ENCODE measurements around the gene KAT2A.

Gene KAT2A

DNA sequence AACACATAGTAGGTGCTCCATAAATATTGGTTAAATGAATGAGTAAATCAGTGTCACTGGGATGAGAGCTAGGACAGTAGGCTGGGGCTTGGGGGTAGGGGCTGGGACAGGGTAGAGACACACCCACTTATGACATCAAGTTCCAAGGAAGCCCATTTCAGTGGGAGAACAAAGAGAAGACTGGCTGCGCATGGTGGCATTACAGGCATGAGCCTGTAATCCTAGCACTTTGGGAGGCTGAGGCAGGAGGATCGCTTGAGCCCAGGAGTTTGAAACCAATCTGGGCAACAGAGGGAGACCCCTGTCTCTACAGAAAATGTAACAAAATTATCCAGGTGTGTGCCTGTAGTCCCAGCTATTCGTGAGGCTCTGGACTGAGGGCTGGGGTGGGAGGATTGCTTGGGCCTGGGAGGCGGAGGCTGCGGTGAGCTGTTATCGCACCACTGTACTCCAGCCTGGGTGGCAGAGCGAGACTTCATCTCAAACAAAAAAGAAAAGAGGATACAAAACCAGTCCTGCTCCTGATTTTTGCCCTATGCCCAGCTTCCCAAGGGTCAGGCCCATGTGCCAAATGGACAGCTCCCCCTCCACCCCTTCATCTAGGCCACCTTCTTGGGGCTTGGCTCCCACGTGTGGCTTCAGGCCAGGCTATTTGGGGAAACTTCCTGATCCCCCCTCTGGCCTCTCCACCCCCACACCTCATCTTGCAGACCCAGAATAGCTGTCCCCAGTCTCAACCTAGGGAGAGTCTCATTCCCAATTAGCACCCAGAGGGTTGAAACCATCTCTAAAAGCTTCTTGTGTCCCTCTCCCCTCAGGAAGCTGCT, 30.0 kb downstream of the KAT2A start:
- no peak for DNase-seq

DNA sequence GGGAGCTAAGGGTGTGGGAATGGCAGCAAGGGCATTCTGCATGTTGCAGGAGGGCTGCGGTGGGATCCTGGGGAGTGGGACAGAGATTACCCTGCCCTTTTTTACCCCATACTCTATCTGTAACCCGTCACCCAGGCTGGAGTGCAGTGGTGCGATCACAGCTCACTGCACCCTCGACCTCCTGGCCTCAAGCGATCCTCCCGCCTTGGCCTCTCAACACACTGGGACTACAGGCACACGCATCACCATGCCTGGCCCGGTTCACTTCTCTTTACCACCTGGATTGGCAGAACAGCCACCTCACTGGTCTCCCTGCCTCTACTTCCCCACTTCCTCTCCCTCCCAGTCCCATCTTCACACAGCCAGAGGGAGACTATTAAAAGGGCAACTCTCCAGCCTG, 32.4 kb downstream of the KAT2A start:
- no peak for DNase-seq

DNA sequence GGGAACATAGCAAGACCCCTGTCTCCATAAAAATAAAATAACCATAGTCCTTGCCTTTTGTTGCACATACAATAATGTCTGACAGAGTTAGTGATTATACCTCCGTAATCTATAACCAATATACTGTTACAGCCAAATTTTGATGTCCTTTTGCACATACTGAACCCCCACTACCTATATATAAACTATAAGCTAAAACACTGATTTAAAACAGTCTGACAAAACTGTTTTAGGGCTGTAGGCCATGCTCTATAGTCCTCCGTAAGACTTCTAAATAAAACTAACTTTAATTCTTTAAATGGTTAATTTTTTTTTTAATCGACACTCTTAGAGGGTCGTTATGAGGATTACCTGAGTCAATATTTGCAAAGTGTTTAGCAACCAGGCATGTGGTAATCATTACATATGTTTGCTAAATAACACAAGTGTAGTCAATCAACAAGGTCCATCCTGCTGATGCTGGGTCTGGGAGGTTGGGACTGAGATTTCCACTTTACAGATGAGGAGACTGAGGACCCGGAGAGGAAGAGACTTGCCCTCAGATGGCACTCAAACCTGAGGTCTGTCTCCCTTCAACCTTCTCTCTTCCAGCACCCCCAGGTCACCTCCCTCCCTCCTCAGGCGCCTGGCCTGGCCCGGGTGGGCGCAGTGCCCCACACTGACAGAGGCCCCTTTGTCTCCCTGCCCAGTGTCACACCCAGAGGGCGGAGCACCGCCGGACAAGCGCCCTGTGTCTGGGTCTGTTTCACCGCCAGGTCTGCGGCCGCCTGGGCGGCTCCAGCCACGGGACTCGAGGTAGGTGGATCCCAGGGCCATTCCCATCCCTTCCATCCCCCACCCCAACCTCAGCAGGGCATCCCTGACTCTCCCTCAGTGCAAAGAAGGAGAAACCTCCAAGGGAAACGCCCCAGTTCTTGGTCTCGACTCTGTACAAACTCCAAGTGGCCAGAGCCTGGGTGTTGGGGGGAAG, 33.1 kb downstream of the KAT2A start:
- no peak for DNase-seq

DNA sequence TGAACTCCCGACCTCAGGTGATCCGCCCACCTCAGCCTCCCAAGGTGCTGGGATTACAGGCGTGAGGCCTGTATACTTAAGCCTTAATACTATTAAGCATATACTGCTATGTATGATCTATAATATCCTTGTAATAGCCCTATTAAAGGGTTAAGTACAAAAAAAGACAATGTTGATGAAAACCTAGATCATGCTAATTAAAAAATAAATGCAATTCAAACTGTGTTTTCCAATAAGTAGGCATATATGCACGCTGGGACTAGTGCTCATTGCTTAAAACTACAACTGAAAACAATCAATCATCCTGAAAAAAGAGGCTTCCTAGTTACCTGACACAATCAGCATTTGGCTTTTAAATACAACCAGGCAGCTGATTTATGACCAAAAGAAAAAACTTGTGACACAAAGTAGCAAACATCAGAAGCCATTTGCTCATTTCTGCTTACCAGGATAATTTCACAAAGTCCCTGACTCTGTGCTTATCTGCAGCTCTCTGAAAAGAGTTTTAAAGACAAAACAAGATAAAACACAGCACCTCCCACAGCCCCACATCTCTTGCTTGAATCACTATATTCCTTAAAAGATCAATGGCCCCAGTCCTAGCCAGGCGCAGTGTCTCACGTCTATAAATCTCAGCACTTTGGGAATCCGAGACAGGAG, 34.0 kb downstream of the KAT2A start:
- no peak for DNase-seq

DNA sequence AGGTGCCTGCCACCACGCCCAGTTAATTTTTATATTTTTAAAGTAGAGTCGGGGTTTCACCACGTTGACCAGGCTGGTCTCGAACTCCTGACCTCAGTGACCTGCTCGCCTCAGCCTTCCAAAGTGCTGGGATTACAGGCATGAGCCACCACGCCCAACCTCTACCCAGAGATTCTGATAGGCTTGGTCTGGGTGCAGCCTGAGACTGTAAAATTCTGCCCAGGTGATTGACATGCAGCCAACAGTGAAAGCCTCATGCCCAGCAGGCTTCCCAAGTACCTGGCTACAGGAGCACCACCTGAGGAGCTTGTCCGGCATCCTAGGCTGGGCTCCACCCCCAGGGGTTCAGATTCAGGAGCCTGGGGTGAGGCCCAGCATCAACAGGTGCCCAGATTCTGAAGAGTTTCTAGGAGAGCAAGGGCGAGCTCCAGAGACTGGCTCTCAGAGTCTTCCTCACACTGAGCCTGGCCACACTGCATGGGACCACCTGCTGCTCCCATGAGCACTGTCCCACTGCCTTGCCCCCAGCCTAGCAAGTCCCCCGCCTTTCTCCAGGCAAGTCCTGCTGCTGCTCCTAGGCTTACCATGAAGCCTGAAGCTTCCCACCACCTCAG, 39.5 kb downstream of the KAT2A start:
- DNase-seq, result no peak

DNA sequence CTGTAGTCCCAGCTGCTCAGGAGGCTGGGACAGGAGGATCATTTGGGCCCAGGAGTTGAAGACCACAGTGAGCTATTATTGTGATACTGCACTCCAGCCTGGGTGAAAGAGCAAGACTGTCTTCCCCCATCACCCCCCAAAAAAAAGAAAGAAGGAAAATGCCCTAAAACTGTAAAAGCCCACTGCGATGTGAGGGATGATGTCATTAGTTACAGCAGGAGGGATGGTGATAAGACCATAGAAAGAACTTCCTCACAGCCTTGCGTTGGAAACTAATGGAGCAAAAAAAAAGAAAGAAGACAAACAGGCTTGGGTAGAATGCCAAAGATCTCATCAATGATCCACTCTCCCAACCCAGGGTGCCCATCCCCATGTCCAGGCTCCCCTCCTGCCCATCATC, 41.6 kb downstream of the KAT2A start:
- DNase-seq, result no peak

DNA sequence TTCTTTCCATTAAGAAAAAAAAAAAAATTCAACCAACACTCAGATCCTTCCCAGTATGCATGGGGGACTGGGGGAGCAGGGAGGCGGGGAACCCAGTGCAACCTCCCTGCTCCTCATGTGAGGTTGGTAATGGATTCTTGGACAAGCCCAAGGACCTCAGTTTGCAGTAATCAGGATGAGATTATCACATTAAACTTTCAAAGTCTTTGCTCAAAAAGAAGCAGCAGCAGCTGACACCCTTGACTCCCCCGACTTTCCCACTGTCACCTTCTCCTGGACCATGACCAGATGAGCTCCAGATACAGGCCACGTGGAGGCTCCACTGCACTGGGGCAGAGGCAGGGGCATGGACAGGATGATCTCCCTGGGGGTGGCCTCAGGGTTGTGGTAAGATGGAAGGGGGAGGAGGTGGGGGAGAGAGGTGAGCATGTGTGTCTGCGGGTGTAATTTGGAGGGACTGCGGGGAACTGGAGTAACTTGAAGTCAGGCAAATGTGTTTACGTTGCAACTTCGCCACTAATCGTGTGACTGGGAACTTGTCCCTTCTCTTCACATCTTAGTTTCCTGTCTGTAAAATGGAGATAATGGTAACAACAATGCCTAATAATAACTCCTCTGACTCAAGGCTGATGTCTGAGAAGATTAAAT, 42.6 kb downstream of the KAT2A start:
- no peak for DNase-seq

DNA sequence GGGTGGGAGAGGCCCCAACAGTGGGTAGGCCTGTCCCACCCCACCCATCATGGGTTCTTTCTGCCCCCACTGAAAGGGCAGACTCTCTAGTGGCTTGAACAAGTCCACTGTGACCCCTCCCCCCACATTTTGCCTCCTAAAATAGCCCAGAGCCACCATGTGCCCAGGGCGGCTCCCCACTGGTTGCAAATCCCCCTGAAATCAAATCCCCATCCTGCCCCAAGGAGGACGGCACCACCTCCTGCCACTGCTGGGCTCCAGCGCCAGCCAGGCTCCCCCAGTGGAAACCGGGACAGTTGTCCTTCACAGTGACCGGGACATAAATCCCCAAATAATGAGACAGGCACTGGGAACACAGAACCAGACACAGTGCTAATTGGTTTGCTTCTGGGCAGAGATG, 43.4 kb downstream of the KAT2A start:
- DNase-seq, result no peak

DNA sequence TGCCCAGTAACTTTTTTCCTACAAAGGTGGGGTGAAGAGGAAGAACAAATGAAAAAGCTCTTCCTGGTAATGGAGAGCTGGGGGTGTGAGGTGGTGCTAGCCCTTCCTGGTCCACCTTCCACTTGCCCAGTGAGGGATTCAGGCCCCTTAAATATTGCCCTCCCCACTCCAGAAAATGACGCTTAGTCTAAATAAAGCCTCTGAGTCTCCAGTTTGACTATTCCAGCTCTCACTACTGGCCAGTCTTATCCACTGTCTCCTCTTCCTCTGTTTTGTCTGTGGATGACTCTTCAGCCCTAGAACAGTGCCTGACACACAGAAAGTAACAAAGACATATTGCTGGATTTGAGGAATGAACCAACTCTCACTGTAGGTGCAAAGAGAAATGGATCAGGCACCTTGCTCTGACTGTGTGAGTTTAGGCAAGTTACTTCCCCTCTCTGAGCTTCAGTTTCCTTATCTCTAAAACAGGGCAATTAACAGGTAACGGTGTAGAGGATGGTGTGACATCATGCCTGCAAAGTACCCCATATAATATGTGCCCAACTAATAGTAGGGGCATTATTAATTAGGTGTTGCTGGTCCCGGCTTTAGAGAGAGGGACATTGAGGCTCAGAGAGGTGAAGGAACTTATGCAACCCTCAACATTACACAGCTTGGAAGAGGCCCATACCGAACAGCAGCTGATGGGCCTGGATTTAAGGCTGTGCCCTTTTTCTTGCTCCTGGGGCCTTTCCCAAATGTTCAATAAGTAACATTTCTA, 44.2 kb downstream of the KAT2A start:
- no peak for DNase-seq

DNA sequence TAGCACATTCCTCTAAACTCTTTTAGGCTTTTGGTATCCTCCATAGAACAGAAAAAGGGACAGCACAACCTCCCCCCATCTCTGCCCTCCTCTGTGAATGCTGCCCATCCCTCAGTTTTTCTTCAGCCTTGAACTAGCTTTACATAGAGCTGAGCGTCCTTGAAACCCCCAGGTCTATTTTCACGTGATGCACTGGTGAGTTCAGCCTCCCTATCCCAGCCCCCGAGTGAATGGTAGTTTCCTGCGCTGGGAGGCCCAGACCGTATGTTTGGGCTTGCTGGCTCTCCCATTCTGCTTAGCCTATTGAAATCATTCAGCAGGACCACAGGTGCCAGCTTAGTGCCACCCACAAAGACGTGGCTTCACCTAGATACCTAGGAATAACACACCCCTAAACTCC, 45.4 kb downstream of the KAT2A start:
- no peak for DNase-seq

DNA sequence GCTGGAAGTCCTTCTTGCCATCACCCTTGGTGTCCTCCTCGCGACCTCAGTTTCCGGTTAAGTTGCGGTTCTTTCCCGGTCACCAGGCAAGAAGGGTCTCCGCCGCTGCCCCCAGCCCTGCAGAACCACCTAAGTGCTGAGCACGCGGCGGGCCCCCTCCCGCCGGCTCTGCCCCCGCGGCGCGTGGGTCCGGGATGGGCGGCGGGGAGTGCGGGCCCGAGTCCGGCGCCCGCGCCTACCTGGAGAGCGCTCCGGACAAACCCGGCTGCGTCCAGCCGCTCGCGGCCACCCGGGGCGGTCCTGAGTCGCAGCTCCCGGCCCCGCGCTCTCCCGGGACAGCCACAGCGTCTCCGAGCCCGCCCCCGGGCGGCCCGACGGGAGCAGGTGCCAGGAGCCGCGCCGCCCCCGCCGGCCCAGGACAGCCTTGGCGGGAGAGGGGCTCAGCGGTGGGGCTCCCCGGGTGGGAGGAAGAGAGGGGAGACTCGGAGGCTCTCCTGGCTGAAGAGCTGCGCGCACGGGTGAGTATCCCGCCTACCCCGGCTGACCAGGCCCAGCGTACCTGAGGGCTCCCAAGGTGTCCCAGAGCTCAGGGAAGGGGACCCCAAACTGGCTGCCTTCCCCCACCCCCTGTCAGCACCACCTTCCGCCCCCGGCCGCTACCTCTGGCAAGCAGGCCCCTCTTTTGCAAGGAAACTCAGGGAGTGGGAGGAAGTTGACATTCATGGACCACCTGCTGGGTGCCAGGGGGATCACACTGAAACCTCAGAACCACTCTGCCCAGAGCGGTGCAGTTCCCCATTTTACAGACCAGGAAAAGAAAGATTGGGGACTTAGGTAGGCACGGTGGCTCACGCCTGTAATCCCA, 48.6 kb downstream of the KAT2A start:
- no peak for DNase-seq

DNA sequence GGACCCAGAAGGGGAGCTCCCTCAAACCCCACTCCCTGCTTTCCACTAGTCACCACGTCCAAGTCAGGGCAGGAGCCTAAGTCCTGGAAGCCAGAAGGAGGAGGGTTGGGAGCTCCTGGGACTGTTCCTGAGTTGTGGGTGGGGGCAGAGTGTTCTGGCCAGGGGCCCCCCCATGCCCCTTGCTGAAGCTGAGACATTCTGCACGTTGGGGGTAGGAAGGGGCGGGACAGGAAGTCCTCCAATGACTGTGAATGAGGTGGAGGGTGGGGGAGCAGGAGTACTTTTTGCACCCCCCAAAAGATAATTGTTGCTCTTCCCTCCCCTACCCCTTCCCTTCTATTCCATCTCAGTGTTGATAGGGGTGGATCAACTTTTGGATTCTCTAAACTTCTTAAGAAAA, 49.4 kb downstream of the KAT2A start:
- no peak for DNase-seq

DNA sequence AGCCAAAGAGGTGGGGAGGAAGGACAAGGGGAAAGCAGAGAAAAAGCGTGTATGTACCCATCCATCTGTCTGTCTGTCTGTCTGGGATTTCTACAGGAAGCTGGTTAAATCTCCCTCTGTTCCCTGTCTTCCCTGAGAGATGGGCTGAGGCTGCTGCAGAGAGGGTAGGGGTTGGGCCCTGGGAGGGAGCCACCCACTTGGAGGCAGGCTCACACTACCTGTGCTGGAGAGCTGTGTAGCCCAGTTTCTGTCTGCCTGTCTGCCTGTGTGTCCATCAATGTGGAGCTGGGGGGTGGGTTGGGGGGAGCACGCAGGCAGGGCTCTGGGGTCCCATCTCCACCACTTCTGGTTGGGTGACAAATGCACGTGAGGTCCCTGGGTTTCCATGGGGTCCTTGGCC, 52.2 kb downstream of the KAT2A start:
- no peak for DNase-seq

DNA sequence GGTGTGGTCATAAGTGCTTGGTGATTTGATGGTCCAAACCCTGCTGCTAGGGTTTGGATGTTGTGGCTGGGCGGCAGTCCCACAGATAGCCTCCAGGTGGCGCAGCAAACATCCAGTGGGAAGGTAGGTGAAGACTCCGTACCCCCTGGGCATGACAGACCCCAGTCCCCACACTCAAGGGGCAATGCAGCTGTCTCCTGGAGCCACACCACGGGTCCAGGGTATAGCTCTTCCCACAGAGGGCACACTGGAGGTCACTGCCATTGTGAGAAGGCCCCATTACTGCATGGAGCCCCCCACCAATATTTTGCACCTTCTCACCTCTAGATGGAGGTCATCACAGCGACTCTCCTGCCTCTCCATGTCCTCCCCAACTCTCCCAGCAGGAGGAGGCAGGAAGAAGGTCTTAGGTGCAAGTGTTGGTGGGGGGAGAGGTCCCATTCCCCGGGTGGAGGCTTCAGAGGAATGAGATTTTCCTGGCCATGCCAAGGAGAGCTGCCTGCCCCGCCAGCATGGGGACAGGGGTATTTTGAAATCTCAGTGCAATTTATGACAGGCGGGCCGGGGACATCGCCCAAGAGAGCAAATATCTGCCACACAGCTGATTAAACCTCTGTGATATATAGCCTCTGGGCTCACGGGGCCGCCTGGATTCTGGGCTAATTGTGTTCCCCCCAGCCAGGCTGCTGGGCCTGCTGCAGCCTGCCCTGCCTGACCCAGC, 53.6 kb downstream of the KAT2A start:
- peak; percentile 38 to 70 (median 50) for DNase-seq

DNA sequence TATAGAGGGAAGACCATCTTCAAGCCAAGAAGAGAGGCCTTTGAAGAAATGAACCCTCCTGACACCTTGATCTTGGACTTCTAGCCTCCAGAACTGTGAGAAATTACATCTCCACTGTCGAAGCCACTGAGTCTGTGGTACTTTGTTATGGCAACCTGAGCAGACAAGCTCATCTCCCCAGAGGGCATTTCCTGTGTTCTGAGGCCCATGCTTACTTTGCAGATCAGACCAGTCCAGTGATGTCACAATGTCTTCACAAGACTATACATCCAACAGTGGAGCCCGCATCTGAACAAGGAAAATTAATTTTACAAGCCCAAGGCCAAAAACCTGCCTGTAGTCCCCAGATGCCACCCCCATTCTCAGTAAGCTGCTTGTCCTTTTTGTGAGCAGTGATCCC, 56.0 kb downstream of the KAT2A start:
- no peak for DNase-seq
